GM12878 (cell line): ENCODE measurements around the gene ITPRIPL1. TPM values are rescaled to one million over a fixed set of nuclear protein-coding genes. Genes with fewer than 3 reads are reported as not detected.

Experiments used
- ATAC-seq: fragments of 200-7000 bp; cut with Tn5 transposase; 3 replicates; pipeline ENCODE4 v1.9.1; 2020; ENCODE audit warnings: mild to moderate bottlenecking, moderate library complexity
- BruUV-seq: library from RNA; stranded (reverse); fragments of 400-500 nt; replicated peaks from 2 replicates; lab custom pipeline; 2021; lab: Mats Ljungman, UMichigan
- CTCF ChIA-PET: fragments of 300-600 bp; sonication (Branson Sonifier 250); formaldehyde crosslinking; extraction: SDS; loops from one replicate; lab custom pipeline; 2021; ENCODE audit warnings: inconsistent platforms; lab: Yijun Ruan, JAX
- POLR2A ChIA-PET: fragments of 350-600 bp; formaldehyde crosslinking; extraction: SDS; loops from one replicate; lab custom pipeline; 2021; ENCODE audit warnings: inconsistent platforms; lab: Charles Lee
- RAD21 ChIA-PET: fragments of 300-600 bp; sonication (Branson Sonifier 250); formaldehyde crosslinking; loops from one replicate; lab custom pipeline; 2023; ENCODE audit warnings: antibody characterized with exemption; ENCODE audit not compliant: unreplicated experiment; lab: Charles Lee
- SMC1A ChIA-PET: fragments of 300-600 bp; sonication (Branson Sonifier 250); formaldehyde crosslinking; loops from one replicate; lab custom pipeline; 2023; ENCODE audit not compliant: unreplicated experiment, uncharacterized antibody; lab: Charles Lee
- DNase-seq: peaks from one replicate; pipeline ENCODE4 v3.0.0-alpha.2; 2011; ENCODE audit warnings: low read depth, low spot score
- FAIRE-seq: peaks from 3 replicates; lab custom pipeline; 2011; peaks lifted over from hg19 to GRCh38; lab: Jason Lieb, UNC
- H2AFZ ChIP-seq: 2 replicates; pipeline ENCODE4 v1.6.0; 2011; ENCODE audit warnings: low read depth, low read length, control low read depth; ENCODE audit not compliant: control insufficient read depth
- H3K27ac ChIP-seq: 2 replicates; pipeline ENCODE4 v1.5.1; 2011; ENCODE audit warnings: control low read depth; ENCODE audit not compliant: control insufficient read depth, insufficient read depth
- H3K27me3 ChIP-seq, 2 experiments: replicated peaks in 1 of 2; 2 replicates each; pipeline versions ENCODE4 v1.6.0 to v1.6.1; 2011; ENCODE audit warnings: low read length in 1 of 2; ENCODE audit not compliant: control insufficient read depth in 2 of 2, insufficient read depth in 2 of 2
- H3K36me3 ChIP-seq, 2 experiments: 2 replicates each; pipeline ENCODE4 v1.5.1; 2011; ENCODE audit warnings: low read length in 1 of 2; ENCODE audit not compliant: control insufficient read depth in 2 of 2, insufficient read depth in 2 of 2
- H3K4me1 ChIP-seq: 2 replicates; pipeline ENCODE4 v1.6.1; 2011; ENCODE audit warnings: mild to moderate bottlenecking, low read length, moderate library complexity, mixed read lengths; ENCODE audit not compliant: control insufficient read depth, insufficient read depth
- H3K4me2 ChIP-seq: 2 replicates; pipeline ENCODE4 v1.6.0; 2011; ENCODE audit warnings: control low read depth; ENCODE audit not compliant: control insufficient read depth, insufficient read depth
- H3K4me3 ChIP-seq: fragments of 200-600 bp; sonication (generic); 2 replicates; pipeline ENCODE4 v1.5.1; 2016
- H3K79me2 ChIP-seq: 2 replicates; pipeline ENCODE4 v1.6.0; 2011; ENCODE audit warnings: low read length; ENCODE audit not compliant: control insufficient read depth, insufficient read depth
- H3K9ac ChIP-seq: 2 replicates; pipeline ENCODE4 v1.8.0; 2011; ENCODE audit warnings: low read length, control low read depth, mixed read lengths; ENCODE audit not compliant: control insufficient read depth, insufficient read depth
- H3K9me3 ChIP-seq: replicated peaks from 3 replicates; pipeline ENCODE4 v1.5.1; 2011; ENCODE audit warnings: mild to moderate bottlenecking, low read length; ENCODE audit not compliant: control insufficient read depth, insufficient read depth
- H4K20me1 ChIP-seq: 2 replicates; pipeline ENCODE4 v1.6.0; 2011; ENCODE audit not compliant: control insufficient read depth, insufficient read depth
- CEBPB ChIP-seq, 2 experiments: fragments of 150-350 bp in 1 of 2; IDR thresholded peaks; 2 replicates each; pipeline ENCODE4 v1.6.1; 2012 to 2014; ENCODE audit warnings: low read depth in 2 of 2, low read length in 2 of 2, borderline replicate concordance in 1 of 2, inconsistent platforms in 1 of 2
- CHD1 ChIP-seq: IDR thresholded peaks from 2 replicates; pipeline ENCODE4 v1.6.1; 2012; ENCODE audit warnings: low read depth, low read length, improper control_type of control experiment
- FOXM1 ChIP-seq: IDR thresholded peaks from 2 replicates; pipeline ENCODE4 v1.6.1; 2012; ENCODE audit warnings: low read depth, mild to moderate bottlenecking, inconsistent platforms, low read length, moderate library complexity
- NBN ChIP-seq: fragments of 450-650 bp; IDR thresholded peaks from 2 replicates; pipeline ENCODE4 v1.6.1; 2016
- SIX5 ChIP-seq: IDR thresholded peaks from 2 replicates; pipeline ENCODE4 v1.6.1; 2011; ENCODE audit warnings: mild to moderate bottlenecking, low read depth, low read length, moderate library complexity; ENCODE audit not compliant: severe bottlenecking
- SP1 ChIP-seq: IDR thresholded peaks from one replicate; pipeline ENCODE4 v1.6.1; 2011; ENCODE audit warnings: low read depth, low read length
- SREBF1 ChIP-seq: IDR thresholded peaks from 2 replicates; pipeline ENCODE4 v1.6.1; 2012; ENCODE audit warnings: mild to moderate bottlenecking, low read length
- ZNF274 ChIP-seq: IDR thresholded peaks from one replicate; pipeline ENCODE4 v1.8.0; 2011; ENCODE audit not compliant: insufficient read length, insufficient read depth
- WGBS: methylation state at CpG from one replicate; pipeline ENCODE4 v1.1.6; 2016; ENCODE audit warnings: low lambda C conversion rate; ENCODE audit not compliant: insufficient replicate concordance, insufficient coverage; ENCODE audit errors: missing lambda C conversion rate; 5-methylcytosine and 5-hydroxymethylcytosine counted together
- in situ Hi-C: fragments of 300-500 bp; cut with MboI; formaldehyde crosslinking; loops from 9 replicates; pipeline ENCODE4 v1.14.3; 2018; ENCODE audit warnings: mixed read lengths
- intact Hi-C: fragments of 100-400 bp; cut with micrococcal nuclease; formaldehyde crosslinking; loops from one replicate; pipeline ENCODE4 v1.14.2; 2022; ENCODE audit not compliant: unreplicated experiment
- polyA plus RNA-seq, 11 experiments: library from polyadenylated mRNA; depleted of rRNA in 4 of 11; unstranded in 6 of 11; stranded (reverse) in 5 of 11; fragments of >200 nt; fragmentation: Nextera tagmentation in 4 of 11; fragmentation: Illumina TruSeq in 1 of 11; extraction: Ambion mirVana in 4 of 11; extraction: Trizol in 1 of 11; gene quantifications; 1 replicate in 1 of 11; 2 replicates in 10 of 11; pipeline versions ENCODE4 v1.2.1 to v1.2.3, GENCODE V29; 2011 to 2016; ENCODE audit warnings: inconsistent platforms in 2 of 11, missing spikeins in 2 of 11, low read depth in 1 of 11
- total RNA-seq, 4 experiments: library from RNA; depleted of rRNA in 3 of 4; stranded (reverse); fragments of >200 nt in 3 of 4; fragmentation: Illumina TruSeq in 1 of 4; extraction: Trizol in 1 of 4; gene quantifications; 2 replicates each; pipeline versions ENCODE4 v1.2.1 to v1.2.3, GENCODE V29; 2013 to 2021
- TF ChIP-seq, protein P1 (sequence below): fragments of 450-650 bp; IDR thresholded peaks from 2 replicates; pipeline ENCODE4 v1.6.1; 2017; ENCODE audit warnings: low read depth, mild to moderate bottlenecking, moderate library complexity
- TF ChIP-seq, protein P2 (sequence below): IDR thresholded peaks from 2 replicates; pipeline ENCODE4 v1.6.1; 2012; ENCODE audit warnings: low read length, inconsistent platforms
- TF ChIP-seq, protein P3 (sequence below): fragments of 450-650 bp; IDR thresholded peaks from 2 replicates; pipeline ENCODE4 v1.6.1; 2017; ENCODE audit warnings: mild to moderate bottlenecking, moderate library complexity
- TF ChIP-seq, protein P4 (sequence below): IDR thresholded peaks from 2 replicates; pipeline ENCODE4 v1.6.1; 2012; ENCODE audit warnings: mild to moderate bottlenecking, low read depth, low read length

Gene ITPRIPL1
- total and polyA plus RNA-seq, 10 of the 15 experiments (the other 5 are each of a cell fraction or from before 2014, with no cell fraction given): 4.9 to 28.7 (median 14.3) TPM

DNA sequence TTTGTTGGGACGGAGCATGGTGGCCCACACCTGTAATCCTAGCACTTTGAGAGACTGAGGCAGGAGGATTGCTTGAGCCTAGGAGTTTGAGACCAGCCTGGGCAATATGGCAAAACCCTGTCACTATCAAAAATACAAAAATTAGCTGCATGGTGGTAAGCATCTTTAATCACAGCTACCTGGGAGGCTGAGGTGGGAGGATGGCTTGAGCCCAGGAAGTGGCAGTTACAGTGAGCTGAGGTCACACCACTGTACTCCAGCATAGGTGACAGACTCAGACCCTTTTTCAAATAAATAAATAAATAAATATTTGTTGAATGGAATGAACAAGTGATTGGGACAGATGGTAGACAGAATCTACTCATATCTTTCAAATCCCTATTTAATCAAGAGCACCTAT, 5.7 kb upstream of the ITPRIPL1 start:
- peaks cover 31% of the 10 kb centered on the region for H3K4me1 ChIP-seq
- CTCF ChIA-PET: interaction anchor here (0.7 to 2.6 kb wide), 5 partner anchors 18 to 190 kb away, joined by 3 to 7 read pairs (median 3); no protein-coding TSS in a partner anchor
- no peak for ATAC-seq
- TF ChIP-seq ZNF274: no peak
- TF ChIP-seq, protein P1, sequence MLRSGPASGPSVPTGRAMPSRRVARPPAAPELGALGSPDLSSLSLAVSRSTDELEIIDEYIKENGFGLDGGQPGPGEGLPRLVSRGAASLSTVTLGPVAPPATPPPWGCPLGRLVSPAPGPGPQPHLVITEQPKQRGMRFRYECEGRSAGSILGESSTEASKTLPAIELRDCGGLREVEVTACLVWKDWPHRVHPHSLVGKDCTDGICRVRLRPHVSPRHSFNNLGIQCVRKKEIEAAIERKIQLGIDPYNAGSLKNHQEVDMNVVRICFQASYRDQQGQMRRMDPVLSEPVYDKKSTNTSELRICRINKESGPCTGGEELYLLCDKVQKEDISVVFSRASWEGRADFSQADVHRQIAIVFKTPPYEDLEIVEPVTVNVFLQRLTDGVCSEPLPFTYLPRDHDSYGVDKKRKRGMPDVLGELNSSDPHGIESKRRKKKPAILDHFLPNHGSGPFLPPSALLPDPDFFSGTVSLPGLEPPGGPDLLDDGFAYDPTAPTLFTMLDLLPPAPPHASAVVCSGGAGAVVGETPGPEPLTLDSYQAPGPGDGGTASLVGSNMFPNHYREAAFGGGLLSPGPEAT: no peak
- TF ChIP-seq FOXM1: no peak
- TF ChIP-seq, protein P2, sequence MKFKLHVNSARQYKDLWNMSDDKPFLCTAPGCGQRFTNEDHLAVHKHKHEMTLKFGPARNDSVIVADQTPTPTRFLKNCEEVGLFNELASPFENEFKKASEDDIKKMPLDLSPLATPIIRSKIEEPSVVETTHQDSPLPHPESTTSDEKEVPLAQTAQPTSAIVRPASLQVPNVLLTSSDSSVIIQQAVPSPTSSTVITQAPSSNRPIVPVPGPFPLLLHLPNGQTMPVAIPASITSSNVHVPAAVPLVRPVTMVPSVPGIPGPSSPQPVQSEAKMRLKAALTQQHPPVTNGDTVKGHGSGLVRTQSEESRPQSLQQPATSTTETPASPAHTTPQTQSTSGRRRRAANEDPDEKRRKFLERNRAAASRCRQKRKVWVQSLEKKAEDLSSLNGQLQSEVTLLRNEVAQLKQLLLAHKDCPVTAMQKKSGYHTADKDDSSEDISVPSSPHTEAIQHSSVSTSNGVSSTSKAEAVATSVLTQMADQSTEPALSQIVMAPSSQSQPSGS: no peak
- TF ChIP-seq, protein P3, sequence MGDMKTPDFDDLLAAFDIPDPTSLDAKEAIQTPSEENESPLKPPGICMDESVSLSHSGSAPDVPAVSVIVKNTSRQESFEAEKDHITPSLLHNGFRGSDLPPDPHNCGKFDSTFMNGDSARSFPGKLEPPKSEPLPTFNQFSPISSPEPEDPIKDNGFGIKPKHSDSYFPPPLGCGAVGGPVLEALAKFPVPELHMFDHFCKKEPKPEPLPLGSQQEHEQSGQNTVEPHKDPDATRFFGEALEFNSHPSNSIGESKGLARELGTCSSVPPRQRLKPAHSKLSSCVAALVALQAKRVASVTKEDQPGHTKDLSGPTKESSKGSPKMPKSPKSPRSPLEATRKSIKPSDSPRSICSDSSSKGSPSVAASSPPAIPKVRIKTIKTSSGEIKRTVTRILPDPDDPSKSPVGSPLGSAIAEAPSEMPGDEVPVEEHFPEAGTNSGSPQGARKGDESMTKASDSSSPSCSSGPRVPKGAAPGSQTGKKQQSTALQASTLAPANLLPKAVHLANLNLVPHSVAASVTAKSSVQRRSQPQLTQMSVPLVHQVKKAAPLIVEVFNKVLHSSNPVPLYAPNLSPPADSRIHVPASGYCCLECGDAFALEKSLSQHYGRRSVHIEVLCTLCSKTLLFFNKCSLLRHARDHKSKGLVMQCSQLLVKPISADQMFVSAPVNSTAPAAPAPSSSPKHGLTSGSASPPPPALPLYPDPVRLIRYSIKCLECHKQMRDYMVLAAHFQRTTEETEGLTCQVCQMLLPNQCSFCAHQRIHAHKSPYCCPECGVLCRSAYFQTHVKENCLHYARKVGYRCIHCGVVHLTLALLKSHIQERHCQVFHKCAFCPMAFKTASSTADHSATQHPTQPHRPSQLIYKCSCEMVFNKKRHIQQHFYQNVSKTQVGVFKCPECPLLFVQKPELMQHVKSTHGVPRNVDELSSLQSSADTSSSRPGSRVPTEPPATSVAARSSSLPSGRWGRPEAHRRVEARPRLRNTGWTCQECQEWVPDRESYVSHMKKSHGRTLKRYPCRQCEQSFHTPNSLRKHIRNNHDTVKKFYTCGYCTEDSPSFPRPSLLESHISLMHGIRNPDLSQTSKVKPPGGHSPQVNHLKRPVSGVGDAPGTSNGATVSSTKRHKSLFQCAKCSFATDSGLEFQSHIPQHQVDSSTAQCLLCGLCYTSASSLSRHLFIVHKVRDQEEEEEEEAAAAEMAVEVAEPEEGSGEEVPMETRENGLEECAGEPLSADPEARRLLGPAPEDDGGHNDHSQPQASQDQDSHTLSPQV: no peak
- TF ChIP-seq SP1: no peak
- TF ChIP-seq CHD1: no peak
- TF ChIP-seq SIX5: no peak
- no peak for TF ChIP-seq SREBF1
- TF ChIP-seq NBN: no peak
- TF ChIP-seq CEBPB (IDR thresholded peaks at IDR 0.05; ENCODE audit: borderline replicate concordance in 1 of 2, low read depth in 2 of 2, low read length in 2 of 2): no peak
- TF ChIP-seq, protein P4, sequence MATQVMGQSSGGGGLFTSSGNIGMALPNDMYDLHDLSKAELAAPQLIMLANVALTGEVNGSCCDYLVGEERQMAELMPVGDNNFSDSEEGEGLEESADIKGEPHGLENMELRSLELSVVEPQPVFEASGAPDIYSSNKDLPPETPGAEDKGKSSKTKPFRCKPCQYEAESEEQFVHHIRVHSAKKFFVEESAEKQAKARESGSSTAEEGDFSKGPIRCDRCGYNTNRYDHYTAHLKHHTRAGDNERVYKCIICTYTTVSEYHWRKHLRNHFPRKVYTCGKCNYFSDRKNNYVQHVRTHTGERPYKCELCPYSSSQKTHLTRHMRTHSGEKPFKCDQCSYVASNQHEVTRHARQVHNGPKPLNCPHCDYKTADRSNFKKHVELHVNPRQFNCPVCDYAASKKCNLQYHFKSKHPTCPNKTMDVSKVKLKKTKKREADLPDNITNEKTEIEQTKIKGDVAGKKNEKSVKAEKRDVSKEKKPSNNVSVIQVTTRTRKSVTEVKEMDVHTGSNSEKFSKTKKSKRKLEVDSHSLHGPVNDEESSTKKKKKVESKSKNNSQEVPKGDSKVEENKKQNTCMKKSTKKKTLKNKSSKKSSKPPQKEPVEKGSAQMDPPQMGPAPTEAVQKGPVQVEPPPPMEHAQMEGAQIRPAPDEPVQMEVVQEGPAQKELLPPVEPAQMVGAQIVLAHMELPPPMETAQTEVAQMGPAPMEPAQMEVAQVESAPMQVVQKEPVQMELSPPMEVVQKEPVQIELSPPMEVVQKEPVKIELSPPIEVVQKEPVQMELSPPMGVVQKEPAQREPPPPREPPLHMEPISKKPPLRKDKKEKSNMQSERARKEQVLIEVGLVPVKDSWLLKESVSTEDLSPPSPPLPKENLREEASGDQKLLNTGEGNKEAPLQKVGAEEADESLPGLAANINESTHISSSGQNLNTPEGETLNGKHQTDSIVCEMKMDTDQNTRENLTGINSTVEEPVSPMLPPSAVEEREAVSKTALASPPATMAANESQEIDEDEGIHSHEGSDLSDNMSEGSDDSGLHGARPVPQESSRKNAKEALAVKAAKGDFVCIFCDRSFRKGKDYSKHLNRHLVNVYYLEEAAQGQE: no peak

More for the DNA sequence above, 5.7 kb upstream of the ITPRIPL1 start:
- FAIRE-seq (no peak), DNase-seq (no peak)
- no peak overlapping the region for H3K27ac ChIP-seq
- intact Hi-C loops (no loop called here), in situ Hi-C loops (no loop called here)
- POLR2A ChIA-PET: interaction anchor here (0.7 to 4.0 kb wide), 7 partner anchors 9 to 139 kb away, joined by 3 to 24 read pairs (median 4); partner anchors contain the start of genes NCAPH, SNRNP200 and STARD7
- RAD21 ChIA-PET: interaction anchor here (1.4 to 4.7 kb wide), 4 partner anchors 14 to 46 kb away, joined by 3 to 30 read pairs (median 14); partner anchors contain the start of gene SNRNP200
- peak overlapping the region; percentile 7 for H3K4me3 ChIP-seq
- peaks cover 22% of the 10 kb centered on the region for H3K79me2 ChIP-seq
- H3K36me3 ChIP-seq: no peaks in the 10 kb centered on the region
- peak overlapping the region; percentile 95 for H3K4me2 ChIP-seq
- 96% methylated on average over 1 of the region's 1 CpG for WGBS
- no peak overlapping the region for H2AFZ ChIP-seq
- no peaks in the 10 kb centered on the region for H3K27me3 ChIP-seq
- no peak overlapping the region for H3K9ac ChIP-seq
- SMC1A ChIA-PET: interaction anchor here (0.6 to 13.4 kb wide), 4 partner anchors 9 to 211 kb away, joined by 3 to 231 read pairs (median 7); partner anchors contain the start of gene NCAPH
- no peaks in the 10 kb centered on the region for H4K20me1 ChIP-seq
- BruUV-seq: no TSS peak
- no peaks in the 10 kb centered on the region for H3K9me3 ChIP-seq
